ENCODE results near the gene NOX4. TPM values are rescaled to one million over a fixed set of nuclear protein-coding genes. Genes with fewer than 3 reads are reported as not detected.

Gene NOX4
- total and polyA plus RNA-seq, 2 of the 8 experiments (the other 6 are each of a cell fraction or from before 2014, with no cell fraction given) = 2.0 to 2.3 TPM

GRCh38 chr11:89495951-89496350, 4.8 kb upstream of the NOX4 start:
- peaks cover 0 to 8% (median 1%) of the 10 kb centered on the region in 4 experiments; a peak in 3 of 7 replicates for H3K4me1 ChIP-seq (replicated peaks in 1 of 4; ENCODE audit: control insufficient read depth in 3 of 4, insufficient read depth in 4 of 4, low read length in 3 of 4)
- no peak overlapping the region for H4K8ac ChIP-seq (ENCODE audit: extremely low read depth, insufficient read depth, low read length)
- peaks cover 4% of the 10 kb centered on the region; the same call in 1 of the 2 replicates for H3K23me2 ChIP-seq (ENCODE audit: low read depth, low read length)
- H3K79me1 ChIP-seq (ENCODE audit: low read depth, low read length) = no peaks in the 10 kb centered on the region
- CTCF ChIA-PET (ENCODE audit: partially characterized antibody) = interaction anchor here (1.0 to 1.3 kb wide), 3 partner anchors 74 to 119 kb away, joined by 3 read pairs; no protein-coding TSS in a partner anchor
- H2BK15ac ChIP-seq (ENCODE audit: low read length) = no peak overlapping the region
- H3K9me3 ChIP-seq (ENCODE audit: insufficient read depth in 2 of 2, low read depth in 1 of 2, low read length in 1 of 2) = no peaks in the 10 kb centered on the region
- FAIRE-seq (no peak), DNase-seq (ENCODE audit: low read depth in 1 of 2, low spot score in 2 of 2) (no peak)
- H3K23ac ChIP-seq (ENCODE audit: insufficient read length) = no peak overlapping the region
- H3K27me3 ChIP-seq (replicated peaks in 1 of 4; ENCODE audit: control insufficient read depth in 3 of 4, extremely low read depth in 1 of 4, insufficient read depth in 3 of 4, low read length in 3 of 4) = no peaks in the 10 kb centered on the region
- no peak overlapping the region for H2BK5ac ChIP-seq (ENCODE audit: low read depth, low read length)
- no peak overlapping the region for H2BK20ac ChIP-seq (ENCODE audit: low read length)
- H3K4me3 ChIP-seq (ENCODE audit: extremely low read depth in 1 of 4, insufficient read depth in 2 of 4, low read depth in 3 of 4, low read length in 4 of 4) = no peak overlapping the region
- H3K14ac ChIP-seq (ENCODE audit: insufficient read length) = no peak overlapping the region
- H4K5ac ChIP-seq (ENCODE audit: insufficient read length, low read depth, low read length) = no peak overlapping the region
- H2AFZ ChIP-seq (ENCODE audit: low read length) = 0 out of 2 replicates have a peak overlapping the region, but pooled peaks have one; percentile 24
- H4K20me1 ChIP-seq (replicated peaks in 1 of 2; ENCODE audit: control insufficient read depth in 1 of 2, insufficient read depth in 2 of 2, low read length in 2 of 2) = no peaks in the 10 kb centered on the region
- H3K9ac ChIP-seq (replicated peaks in 1 of 4; ENCODE audit: extremely low read depth in 1 of 4, low read depth in 3 of 4, low read length in 3 of 4) = no peak overlapping the region
- no peak overlapping the region for H4K91ac ChIP-seq (replicated peaks; ENCODE audit: insufficient read length, low read length)
- H3K56ac ChIP-seq (replicated peaks; ENCODE audit: insufficient read length, low read depth, low read length) = no peak overlapping the region
- no peak overlapping the region for H2AK5ac ChIP-seq (ENCODE audit: low read depth, low read length)
- H3K4ac ChIP-seq (replicated peaks; ENCODE audit: insufficient read length, low read depth, low read length) = no peak overlapping the region
- H3K18ac ChIP-seq (ENCODE audit: extremely low read depth, low read length) = no peak overlapping the region
- H3K27ac ChIP-seq (ENCODE audit: low read depth, low read length) = no peak overlapping the region
- no peak overlapping the region for H2BK120ac ChIP-seq (replicated peaks; ENCODE audit: low read depth, low read length)
- H3K79me2 ChIP-seq (ENCODE audit: control insufficient read depth in 1 of 2, insufficient read depth in 2 of 2, low read length in 2 of 2) = no peaks in the 10 kb centered on the region
- no peaks in the 10 kb centered on the region for H3K36me3 ChIP-seq (ENCODE audit: control insufficient read depth in 2 of 4, insufficient read depth in 4 of 4, low read length in 3 of 4)
- no peak overlapping the region for H2BK12ac ChIP-seq (ENCODE audit: low read depth, low read length)
- POLR2A ChIA-PET (ENCODE audit: partially characterized antibody) = no interaction called here
- H3K4me2 ChIP-seq (ENCODE audit: insufficient read depth in 1 of 2, low read depth in 2 of 2, low read length in 2 of 2) = no peak overlapping the region
- WGBS, 2 experiments (ENCODE audit: extremely low coverage in 1 of 2, insufficient coverage in 1 of 2, insufficient read length in 1 of 2, insufficient replicate concordance in 2 of 2, low coverage in 1 of 2, low lambda C conversion rate in 2 of 2, missing lambda C conversion rate in 1 of 2) = 77% methylated on average over 3 of the region's 3 CpGs; no CpG with 5 or more reads in 1 of the 2 experiments
- no peak for TF ChIP-seq MAFK (IDR thresholded peaks at IDR 0.05; ENCODE audit: low read depth, low read length)
- TF ChIP-seq RBBP5 (IDR thresholded peaks at IDR 0.05; ENCODE audit: borderline replicate concordance, low read depth, low read length) = no peak
- TF ChIP-seq SIX5 (IDR thresholded peaks at IDR 0.05; ENCODE audit: low read depth, low read length) = no peak
- no peak for TF ChIP-seq TAF1 (IDR thresholded peaks at IDR 0.05; ENCODE audit: low read depth, low read length)
- no peak for TF ChIP-seq NANOG (IDR thresholded peaks at IDR 0.05; ENCODE audit: insufficient read depth, low read depth, low read length, poor library complexity, severe bottlenecking)
- no peak for TF ChIP-seq ATF3 (IDR thresholded peaks at IDR 0.05; ENCODE audit: insufficient read depth, low read depth, low read length)
- no peak for TF ChIP-seq POLR2A (IDR thresholded peaks at IDR 0.05; ENCODE audit: control extremely low read depth in 1 of 2, low read depth in 2 of 2, low read length in 2 of 2)
- TF ChIP-seq CHD1 (IDR thresholded peaks at IDR 0.05; ENCODE audit: low read depth, low read length) = no peak
- TF ChIP-seq KDM4A (IDR thresholded peaks at IDR 0.05; ENCODE audit: low read depth, low read length, severe bottlenecking) = no peak
- no peak for TF ChIP-seq USF2 (IDR thresholded peaks at IDR 0.05; ENCODE audit: low read length)
- TF ChIP-seq SRF (IDR thresholded peaks at IDR 0.05; ENCODE audit: low read depth, low read length) = no peak
- no peak for TF ChIP-seq BACH1 (IDR thresholded peaks at IDR 0.05; ENCODE audit: low read length)
- no peak for TF ChIP-seq FOSL1 (IDR thresholded peaks at IDR 0.05; ENCODE audit: insufficient read depth, low read depth, low read length)
- TF ChIP-seq RFX5 (IDR thresholded peaks at IDR 0.05; ENCODE audit: borderline replicate concordance, low read depth, low read length) = no peak

Measured in H1 (cell line).